IPS DF 6.9 (cell line): ENCODE data around the gene PPP1R1B.

Experiments used
- DNase-seq: peaks from one replicate; pipeline ENCODE4 v3.0.0-alpha.2; 2013; ENCODE audit warnings: low read depth, low spot score
- H3K27ac ChIP-seq: one replicate; pipeline ENCODE4 v1.5.1; 2013; ENCODE audit warnings: low read length, control low read depth
- H3K27me3 ChIP-seq: 2 replicates; pipeline ENCODE4 v1.6.1; 2013; ENCODE audit warnings: mild to moderate bottlenecking, low read length; ENCODE audit not compliant: control insufficient read depth, insufficient read depth
- H3K36me3 ChIP-seq: 2 replicates; pipeline ENCODE4 v1.6.1; 2013; ENCODE audit warnings: low read length; ENCODE audit not compliant: control insufficient read depth, insufficient read depth
- H3K4me1 ChIP-seq: 2 replicates; pipeline ENCODE4 v1.6.1; 2013; ENCODE audit warnings: low read length; ENCODE audit not compliant: control insufficient read depth, insufficient read depth
- H3K4me3 ChIP-seq: 2 replicates; pipeline ENCODE4 v1.5.1; 2013; ENCODE audit warnings: mild to moderate bottlenecking, low read length
- H3K9me3 ChIP-seq: 2 replicates; pipeline ENCODE4 v1.6.1; 2013; ENCODE audit warnings: low read length, inconsistent platforms; ENCODE audit not compliant: control insufficient read depth, insufficient read depth
- WGBS: extraction: QIAGEN DNeasy Blood & Tissue Kit; methylation state at CpG from one replicate; pipeline ENCODE4 v1.1.7; 2013; ENCODE audit warnings: mixed read lengths, missing lambda C conversion rate; ENCODE audit not compliant: insufficient read length, insufficient coverage; 5-methylcytosine and 5-hydroxymethylcytosine counted together

The PPP1R1B gene

DNA sequence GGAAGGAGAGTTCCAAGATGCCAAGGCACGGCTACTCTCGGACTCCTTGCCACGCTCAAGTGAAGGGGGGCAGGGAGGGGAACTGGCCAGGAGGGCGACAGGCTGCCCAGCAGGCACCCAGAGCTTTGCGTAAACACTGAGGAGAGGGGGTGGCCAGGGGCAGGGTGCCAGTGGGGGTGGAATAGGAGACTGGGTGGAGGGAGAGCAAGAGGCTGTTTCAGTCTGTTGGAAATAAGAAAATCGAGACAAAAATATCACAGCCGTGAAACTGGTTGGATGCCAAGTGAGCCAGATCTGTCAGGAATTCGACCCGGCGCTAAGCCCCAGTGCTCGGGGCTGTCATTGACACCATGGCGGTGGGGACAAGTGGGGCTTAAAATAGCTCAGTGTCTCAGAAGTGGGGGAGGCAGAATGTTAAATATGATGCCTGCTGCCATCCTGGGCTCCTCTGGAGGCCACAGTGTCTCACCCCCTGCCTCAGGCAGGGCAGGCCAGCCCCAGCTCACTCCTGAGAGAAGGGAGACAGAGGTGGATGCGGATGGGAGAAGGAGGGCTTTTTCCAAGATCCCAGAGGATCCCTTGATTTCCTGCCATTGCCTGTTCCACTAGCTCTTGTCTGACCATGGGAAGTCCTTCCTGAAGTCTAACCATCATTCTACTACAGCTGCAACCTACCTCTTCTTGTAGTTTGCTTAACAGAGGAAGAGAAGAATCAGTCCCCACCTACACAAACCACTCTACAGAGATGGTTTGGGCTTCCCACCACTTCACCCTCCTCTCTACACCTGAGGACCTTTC lies 51.0 kb downstream of the PPP1R1B start:
- Histone ChIP-seq H3K4me3 (no peak overlapping the region), H3K36me3 (no peaks in the 10 kb centered on the region), H3K4me1 (no peaks in the 10 kb centered on the region), H3K27ac (no peak overlapping the region), H3K9me3 (no peaks in the 10 kb centered on the region), H3K27me3 (no peaks in the 10 kb centered on the region)
- no peak for DNase-seq
- WGBS = no CpG with 5 or more reads among the region's 13 CpGs

GRCh38 chr17:39678340-39679116 lies 51.8 kb downstream of the PPP1R1B start:
- no CpG with 5 or more reads among the region's 13 CpGs for WGBS
- no peak for DNase-seq
- Histone ChIP-seq H3K27ac (no peak overlapping the region), H3K4me1 (no peaks in the 10 kb centered on the region), H3K36me3 (no peaks in the 10 kb centered on the region), H3K27me3 (no peaks in the 10 kb centered on the region), H3K4me3 (no peak overlapping the region), H3K9me3 (no peaks in the 10 kb centered on the region)

GRCh38 chr17:39679521-39680192 lies 52.9 kb downstream of the PPP1R1B start:
- no peak for DNase-seq
- Histone ChIP-seq H3K4me3 (no peak overlapping the region), H3K9me3 (no peaks in the 10 kb centered on the region), H3K36me3 (peaks cover 4% of the 10 kb centered on the region; the same call in 1 of the 2 replicates), H3K27me3 (no peaks in the 10 kb centered on the region), H3K4me1 (no peaks in the 10 kb centered on the region), H3K27ac (no peak overlapping the region)
- WGBS = no CpG with 5 or more reads among the region's 12 CpGs

- Histone ChIP-seq H3K4me1 (no peaks in the 10 kb centered on the region), H3K36me3 (peaks cover 7% of the 10 kb centered on the region; the same call in 1 of the 2 replicates), H3K4me3 (no peak overlapping the region), H3K9me3 (no peaks in the 10 kb centered on the region), H3K27ac (no peak overlapping the region), H3K27me3 (no peaks in the 10 kb centered on the region; the same call in 1 of the 2 replicates)
- no CpG with 5 or more reads among the region's 9 CpGs for WGBS
- no peak for DNase-seq
Measured at GRCh38 chr17:39683295-39683939, 56.7 kb downstream of the PPP1R1B start.

DNA sequence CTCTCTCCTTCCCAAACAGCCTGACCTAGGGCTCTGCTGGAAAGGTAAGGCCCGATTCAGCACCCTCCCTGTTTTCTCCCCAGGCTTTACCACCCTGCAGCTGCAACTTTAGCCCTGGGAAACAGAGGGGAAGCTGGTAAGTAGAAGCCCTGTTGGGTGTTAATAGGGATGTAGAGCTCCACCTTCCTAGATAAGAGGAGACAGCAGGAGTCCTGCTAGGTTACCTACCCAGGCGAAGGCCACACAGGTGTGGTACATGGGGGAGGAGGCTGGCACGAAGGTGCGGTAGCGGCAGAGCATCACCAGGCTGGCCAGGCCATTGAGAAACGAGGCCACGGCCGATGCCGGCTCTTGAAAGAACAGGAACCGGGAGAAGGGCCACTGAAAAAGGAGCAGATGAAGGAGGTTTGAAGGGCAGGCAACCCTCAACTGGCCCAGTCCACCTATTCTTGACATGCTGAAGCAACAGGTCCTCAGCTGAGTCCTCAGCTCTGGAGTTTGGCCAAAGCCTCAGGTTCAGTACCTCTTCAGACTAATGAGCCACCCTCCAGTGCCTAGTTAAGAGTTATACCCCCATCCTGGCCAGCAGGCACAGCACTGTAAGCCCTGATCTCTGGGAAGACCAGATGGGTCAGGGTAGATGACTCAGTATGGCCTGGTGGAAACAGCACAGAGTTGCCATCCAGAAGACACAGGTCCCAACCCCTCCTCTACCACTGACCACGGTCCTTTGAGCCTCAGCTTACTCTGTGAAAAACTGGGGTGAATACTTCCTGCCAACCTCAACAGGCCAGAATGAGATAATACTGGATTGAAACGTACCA lies 57.8 kb downstream of the PPP1R1B start:
- Histone ChIP-seq H3K27me3 (no peaks in the 10 kb centered on the region; the same call in 1 of the 2 replicates), H3K9me3 (no peaks in the 10 kb centered on the region), H3K4me3 (no peak overlapping the region), H3K36me3 (peaks cover 7% of the 10 kb centered on the region; the same call in 1 of the 2 replicates), H3K27ac (no peak overlapping the region), H3K4me1 (no peaks in the 10 kb centered on the region)
- no peak for DNase-seq
- WGBS = no CpG with 5 or more reads among the region's 12 CpGs
